Stimulated activated CD8-positive, alpha-beta memory T cell treated with anti-CD3 and anti-CD28 coated beads, Interleukin-7, amount 100 ng/mL, for 48 hours (primary cell): ENCODE measurements around the gene TAS2R9.
"Not testable (repeated sequence)": the region's sequence is repeated elsewhere in the genome, so short reads cannot be mapped to it uniquely, and the experiment has no call there.

ENCODE experiments used
- DNase-seq, 2 donors: peaks; one replicate each; pipeline ENCODE4 v3.0.0-alpha.2; 2020; ENCODE audit warnings: low read depth in 1 of 2; ENCODE audit errors: extremely low read depth in 1 of 2

TAS2R9 gene, protein sequence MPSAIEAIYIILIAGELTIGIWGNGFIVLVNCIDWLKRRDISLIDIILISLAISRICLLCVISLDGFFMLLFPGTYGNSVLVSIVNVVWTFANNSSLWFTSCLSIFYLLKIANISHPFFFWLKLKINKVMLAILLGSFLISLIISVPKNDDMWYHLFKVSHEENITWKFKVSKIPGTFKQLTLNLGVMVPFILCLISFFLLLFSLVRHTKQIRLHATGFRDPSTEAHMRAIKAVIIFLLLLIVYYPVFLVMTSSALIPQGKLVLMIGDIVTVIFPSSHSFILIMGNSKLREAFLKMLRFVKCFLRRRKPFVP

DNA sequence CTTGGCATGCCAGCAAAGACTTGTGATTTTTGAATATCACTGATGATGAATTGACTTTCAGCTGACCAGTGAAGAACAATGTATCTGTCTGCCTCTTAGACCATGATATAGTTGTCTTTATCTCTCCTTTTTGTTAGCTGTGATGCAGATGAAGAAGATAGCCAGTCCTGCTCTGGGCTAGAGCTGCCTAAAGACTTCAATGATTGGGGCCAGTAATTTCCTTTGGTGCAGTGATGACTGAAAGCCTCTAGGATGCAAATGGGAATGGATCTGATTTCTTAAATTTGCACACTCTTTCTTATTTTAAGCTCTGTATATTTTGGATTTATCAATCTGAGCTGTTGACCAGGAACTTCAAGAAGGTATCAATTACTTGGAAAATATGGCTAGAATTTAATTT lies at the start of gene TAS2R9:
Gene TAS2R9, minus strand, starts transcription at position 101 of the 400 bp plus-strand sequence. Its CDS starts 93 bp downstream, at position 8.
- DNase-seq = no peak

- no peak for DNase-seq
Measured at GRCh38 chr12:10855807-10856206, 45.8 kb upstream of the TAS2R9 start.

- no peak for DNase-seq
Measured at GRCh38 chr12:10853776-10854175, 43.8 kb upstream of the TAS2R9 start.

- DNase-seq = no peak
Measured at GRCh38 chr12:10851243-10851858, 41.4 kb upstream of the TAS2R9 start.

DNA sequence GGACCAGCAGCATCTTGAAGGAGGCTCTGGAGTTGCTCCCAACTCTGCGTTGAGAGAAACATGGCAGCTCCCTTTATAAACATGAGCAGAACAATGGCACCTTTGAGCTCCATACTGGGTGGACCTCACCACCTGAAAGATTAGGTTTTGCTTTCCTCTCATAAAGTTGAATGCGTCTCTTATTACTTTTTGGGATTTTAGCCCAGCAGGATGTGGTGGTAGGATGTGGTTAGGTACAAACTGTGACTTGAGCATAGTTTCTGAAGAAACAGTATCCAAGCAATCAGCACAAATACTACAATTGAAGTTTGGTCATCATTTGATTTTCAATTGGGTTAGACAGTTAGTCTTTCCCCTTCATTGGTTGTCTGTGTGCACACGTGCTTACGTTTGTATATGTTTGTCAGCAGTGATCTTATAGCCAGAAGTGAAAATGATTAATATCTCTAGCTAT lies 39.5 kb upstream of the TAS2R9 start, which contains the start of gene PRR4:
Gene PRR4, minus strand, starts transcription at position 51 of the 454 bp plus-strand sequence. Its CDS starts 38 bp downstream, at position 13.
- no peak for DNase-seq

DNA sequence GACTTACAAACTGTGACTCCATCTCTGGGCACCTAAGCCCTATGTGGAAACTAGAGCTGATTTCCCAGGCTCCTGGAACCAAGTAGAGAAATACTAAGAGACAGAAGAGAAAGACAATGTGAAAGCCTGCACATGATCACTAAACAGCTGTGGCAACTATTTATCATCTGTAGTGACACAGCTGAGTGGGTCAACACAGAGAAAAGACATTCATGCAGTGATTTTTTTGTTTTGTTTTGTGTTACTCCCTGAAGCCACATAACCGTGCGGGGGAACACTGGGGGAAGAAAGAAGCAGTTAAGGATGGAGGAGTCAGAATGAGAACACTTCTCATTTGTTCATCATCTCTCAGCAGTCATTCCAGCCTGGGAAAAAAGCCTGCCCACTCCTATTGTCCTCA lies 37.8 kb upstream of the TAS2R9 start:
- DNase-seq = no peak

DNA sequence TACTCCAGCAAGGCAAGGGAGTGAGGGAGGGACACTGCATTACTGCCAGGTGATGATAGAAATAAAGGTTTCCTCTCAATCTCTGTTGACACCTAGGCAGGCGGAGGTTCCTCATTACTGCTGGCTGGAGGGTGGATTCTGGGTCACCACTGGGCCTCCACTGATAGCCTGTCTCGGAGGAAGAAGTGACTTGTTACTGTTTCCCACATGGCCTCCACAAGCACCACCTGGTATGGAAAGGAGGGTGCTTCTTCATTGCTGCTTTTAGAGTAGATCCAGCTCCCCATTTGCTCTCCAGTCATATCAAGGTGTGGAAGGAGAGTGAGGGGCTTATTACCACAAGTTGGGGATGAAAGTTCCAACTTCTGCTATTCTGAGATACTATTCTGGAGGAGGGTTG lies 32.9 kb upstream of the TAS2R9 start:
- no peak for DNase-seq

DNA sequence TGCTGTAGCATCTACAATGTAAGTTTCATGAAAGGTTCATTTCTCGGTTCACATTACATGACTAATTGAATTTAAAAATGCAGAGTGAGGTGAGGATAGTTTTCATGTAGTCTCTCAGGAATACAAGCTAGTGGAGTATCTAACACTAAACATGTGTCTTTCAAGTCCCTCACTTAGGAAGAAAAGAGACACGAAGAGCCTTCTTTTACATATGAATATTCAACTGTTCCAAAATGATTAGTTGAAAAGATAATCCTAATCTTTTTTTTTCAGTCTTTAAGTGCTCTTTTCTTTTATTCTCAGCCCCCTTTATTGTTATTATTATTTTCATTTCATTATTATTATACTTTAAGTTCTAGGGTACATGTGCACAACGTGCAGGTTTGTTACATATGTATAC lies 28.5 kb upstream of the TAS2R9 start:
- DNase-seq = no peak

DNA sequence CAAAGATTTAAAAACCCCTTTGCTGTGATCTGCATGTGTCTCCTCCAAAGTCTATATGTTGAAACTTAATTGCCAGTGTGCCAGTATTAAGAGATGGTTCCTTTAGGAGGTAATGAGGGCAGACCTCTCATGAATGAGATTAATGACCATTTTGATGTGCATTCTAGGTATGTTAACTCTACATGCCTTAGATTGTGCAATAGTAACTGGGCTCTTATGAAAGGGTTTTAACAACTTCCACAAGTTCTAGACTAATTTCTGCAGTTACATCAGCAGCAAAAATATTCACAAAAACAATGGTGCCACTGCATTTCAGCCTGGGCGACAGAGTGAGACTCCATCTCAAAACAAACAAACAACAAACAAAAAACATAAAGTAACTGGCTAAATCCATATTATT lies 20.0 kb upstream of the TAS2R9 start:
- no peak for DNase-seq

DNA sequence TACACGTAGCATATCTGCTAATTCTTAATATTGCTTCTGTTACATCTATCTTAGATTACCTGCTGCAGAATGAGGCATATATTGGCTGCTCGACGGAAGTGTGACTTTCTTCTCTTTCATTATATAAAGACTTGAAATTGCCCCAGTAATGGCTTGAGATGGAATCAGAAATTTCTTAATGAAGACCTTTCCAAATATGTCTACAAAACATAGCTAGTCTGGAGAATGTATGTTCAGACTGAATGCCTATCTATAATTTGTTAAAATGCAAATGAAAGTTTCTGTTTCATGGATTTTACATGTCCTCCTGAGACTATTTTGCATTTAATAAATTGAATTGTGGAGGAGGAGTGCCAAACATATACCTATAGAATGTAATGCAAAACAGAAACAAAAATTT lies 16.3 kb upstream of the TAS2R9 start, which contains the start of gene TAS2R10:
Gene TAS2R10, minus strand, starts transcription at position 101 of the 400 bp plus-strand sequence. Its CDS starts 89 bp downstream, at position 12.
- no peak for DNase-seq

DNA sequence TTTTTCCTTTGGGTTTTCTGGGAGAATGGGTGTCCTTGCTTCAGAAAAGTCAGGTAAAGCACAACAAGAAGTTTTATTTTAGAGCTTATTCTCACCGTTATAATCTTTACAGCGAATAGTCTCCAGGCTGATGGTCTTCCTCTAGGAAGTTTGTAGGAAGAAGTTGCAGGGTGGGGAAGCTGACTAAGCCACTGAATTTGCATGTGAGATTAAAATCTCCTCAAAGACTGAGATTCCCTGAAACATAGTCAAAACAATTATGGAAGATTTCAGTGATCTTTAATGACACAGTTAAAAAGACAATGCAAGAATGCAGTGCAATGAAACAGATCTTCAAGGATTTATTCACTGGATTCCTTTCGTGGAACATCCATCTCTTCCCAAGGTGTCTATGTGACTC lies 15.0 kb upstream of the TAS2R9 start:
- DNase-seq = no peak

GRCh38 chr12:10811883-10812536 lies 2.0 kb upstream of the TAS2R9 start:
- DNase-seq = no peak

DNA sequence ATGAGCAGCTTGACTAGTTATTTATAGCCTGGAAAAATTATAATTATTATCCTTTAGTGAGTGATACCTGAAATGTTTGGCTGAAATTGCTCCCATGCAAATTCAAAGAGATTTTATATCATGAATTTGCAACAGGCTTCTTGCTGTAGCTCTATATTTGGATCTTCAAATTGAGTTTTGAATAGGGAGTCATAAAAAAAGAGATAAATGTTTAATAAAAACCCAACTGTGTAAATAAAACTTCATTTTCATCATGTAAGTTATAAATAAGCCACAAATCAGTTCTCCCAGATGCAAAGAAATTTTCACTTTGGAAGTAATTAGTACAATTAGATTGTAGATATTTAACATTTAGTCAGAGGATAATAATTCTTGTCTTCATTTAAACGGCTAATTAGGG lies 2.8 kb downstream of the TAS2R9 start, which contains the start of gene TAS2R8:
Gene TAS2R8, minus strand, starts transcription at position 101 of the 400 bp plus-strand sequence. CDS start 306 bp downstream, outside the sequence.
- DNase-seq = no peak

DNA sequence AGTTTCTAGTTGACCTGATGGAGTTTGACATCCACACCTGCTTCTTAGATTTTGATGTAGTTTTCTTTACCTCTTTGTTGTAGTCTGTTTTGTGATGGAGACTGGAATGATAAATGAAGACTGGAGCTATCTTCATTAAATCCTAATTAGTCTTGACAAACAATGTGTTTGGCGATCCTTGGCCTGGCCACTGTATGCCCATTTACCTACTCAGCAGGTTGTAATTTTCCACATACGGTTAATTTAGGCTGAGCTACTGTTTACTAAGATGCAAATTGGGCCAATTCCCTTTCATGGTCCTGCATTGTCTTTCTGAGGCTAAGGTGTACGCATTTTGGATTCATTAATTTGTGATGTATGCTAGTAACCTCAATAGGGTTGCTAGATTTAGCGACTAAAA lies 7.4 kb downstream of the TAS2R9 start, which contains the start of gene TAS2R7:
Gene TAS2R7, minus strand, starts transcription at position 41 of the 400 bp plus-strand sequence. CDS start 57 bp downstream, outside the sequence.
- no peak for DNase-seq

DNA sequence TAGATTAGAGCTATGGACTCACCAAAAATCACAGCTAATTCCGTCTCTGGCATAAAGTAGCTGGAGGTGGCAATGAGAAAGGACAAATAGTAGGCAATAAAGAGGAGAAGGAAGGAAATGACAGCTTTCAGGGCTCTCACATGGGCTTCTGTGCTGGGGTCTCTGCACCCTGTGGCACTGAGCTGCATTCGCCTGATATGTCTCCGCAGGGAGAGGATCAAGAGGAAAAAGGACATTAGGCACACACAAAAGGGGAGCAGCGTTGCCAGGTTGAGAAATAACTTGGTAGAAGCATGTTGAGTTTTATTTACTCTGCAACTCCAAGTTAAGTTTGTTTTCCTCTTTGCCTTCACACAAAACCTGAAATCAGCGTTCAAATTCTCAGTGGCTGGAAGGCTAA lies 8.2 kb downstream of the TAS2R9 start:
- DNase-seq = no peak

GRCh38 chr12:10794222-10794621 lies 15.7 kb downstream of the TAS2R9 start:
- no peak for DNase-seq

GRCh38 chr12:10791769-10792168 lies 18.2 kb downstream of the TAS2R9 start:
- DNase-seq = not testable (repeated sequence)

DNA sequence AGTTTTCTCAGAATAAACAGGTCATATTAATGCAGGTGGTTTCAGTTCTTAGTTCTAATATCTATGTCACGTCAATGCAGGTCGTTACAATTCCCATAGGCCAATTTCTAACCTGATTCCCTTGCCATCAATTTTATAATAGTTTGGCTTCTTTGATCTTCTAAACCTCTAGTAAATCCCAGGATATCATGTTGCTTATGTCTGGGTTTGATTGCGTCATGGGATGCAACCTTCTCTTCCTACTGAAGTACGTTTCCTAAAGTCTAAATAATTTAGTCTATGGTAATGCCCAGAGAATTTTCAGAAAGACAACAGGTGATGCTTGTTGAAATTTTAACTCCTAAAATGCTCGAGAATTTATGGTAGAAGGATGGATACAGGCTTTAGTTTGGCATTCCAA lies 26.7 kb downstream of the TAS2R9 start:
- no peak for DNase-seq

- no peak for DNase-seq
Measured at GRCh38 chr12:10779103-10779502, 30.9 kb downstream of the TAS2R9 start.

GRCh38 chr12:10771132-10771733 lies 38.7 kb downstream of the TAS2R9 start:
- DNase-seq = no peak

- DNase-seq = no peak
Measured at GRCh38 chr12:10759657-10760056, 50.3 kb downstream of the TAS2R9 start.
